HG03457 (cell line): ENCODE measurements around the gene DOCK2.
"Not testable (repeated sequence)": the region's sequence is repeated elsewhere in the genome, so short reads cannot be mapped to it uniquely, and the experiment has no call there.

Source experiments
- ATAC-seq: cut with Tn5 transposase; IDR thresholded peaks from one replicate; pipeline ENCODE4 v1.9.1; 2021; ENCODE audit warnings: moderate number of reproducible peaks; ENCODE audit not compliant: unreplicated experiment

DOCK2 gene

GRCh38 chr5:169712428-169712827 is 75.4 kb downstream of the DOCK2 start:
- ATAC-seq, result no peak

- ATAC-seq, result no peak
Observed at GRCh38 chr5:169716287-169716686, 79.2 kb downstream of the DOCK2 start.

- ATAC-seq, result no peak
Observed at GRCh38 chr5:169717288-169717687, 80.2 kb downstream of the DOCK2 start.

- peak; percentile 69 for ATAC-seq
Observed at GRCh38 chr5:169719360-169720314, 82.6 kb downstream of the DOCK2 start.

- ATAC-seq, result no peak
Observed at GRCh38 chr5:169721771-169722170, 84.7 kb downstream of the DOCK2 start.

GRCh38 chr5:169723103-169723831 is 86.2 kb downstream of the DOCK2 start:
- no peak for ATAC-seq

GRCh38 chr5:169724303-169725087 is 87.4 kb downstream of the DOCK2 start:
- no peak for ATAC-seq

- ATAC-seq, result not testable (repeated sequence)
Observed at GRCh38 chr5:169725665-169726064, 88.6 kb downstream of the DOCK2 start.

GRCh38 chr5:169728418-169728817 is 91.3 kb downstream of the DOCK2 start:
- ATAC-seq, result no peak

GRCh38 chr5:169731221-169731620 is 94.1 kb downstream of the DOCK2 start:
- ATAC-seq, result no peak

- no peak for ATAC-seq
Observed at GRCh38 chr5:169732841-169733240, 95.8 kb downstream of the DOCK2 start.

GRCh38 chr5:169735913-169736312 is 98.8 kb downstream of the DOCK2 start:
- ATAC-seq, result no peak

- ATAC-seq, result no peak
Observed at GRCh38 chr5:169736653-169737052, 99.6 kb downstream of the DOCK2 start.

- no peak for ATAC-seq
Observed at GRCh38 chr5:169740435-169740834, 103.4 kb downstream of the DOCK2 start.

- no peak for ATAC-seq
Observed at GRCh38 chr5:169742771-169743296, 105.8 kb downstream of the DOCK2 start.

GRCh38 chr5:169744336-169744735 is 107.3 kb downstream of the DOCK2 start:
- ATAC-seq, result no peak

- ATAC-seq, result no peak
Observed at GRCh38 chr5:169745441-169746146, 108.5 kb downstream of the DOCK2 start.

- no peak for ATAC-seq
Observed at GRCh38 chr5:169746147-169746694, 109.1 kb downstream of the DOCK2 start.

GRCh38 chr5:169748174-169748573 is 111.1 kb downstream of the DOCK2 start:
- ATAC-seq, result no peak

GRCh38 chr5:169749295-169749694 is 112.2 kb downstream of the DOCK2 start:
- no peak for ATAC-seq
